B cell (primary cell): ENCODE data around the gene LILRB4.

Experiments used
- CTCF ChIP-seq: fragments of 200-600 bp; IDR thresholded peaks from one replicate; pipeline ENCODE4 v1.8.0; 2022; ENCODE audit warnings: antibody characterized with exemption, mild to moderate bottlenecking
- EZH2 ChIP-seq: IDR thresholded peaks from 2 replicates; pipeline ENCODE4 v1.6.1; 2012; ENCODE audit warnings: borderline replicate concordance, low read depth, mild to moderate bottlenecking, moderate library complexity, low read length; ENCODE audit not compliant: insufficient read depth, poor library complexity, severe bottlenecking

- TF ChIP-seq CTCF (no peak), EZH2 (no peak)
Measured at GRCh38 chr19:54670576-54671357, 8.0 kb downstream of the LILRB4 start.
